Mesendoderm (in vitro differentiated cells): Measurements from ENCODE around the gene LRP8.

ENCODE experiments used
- DNase-seq: peaks from one replicate; pipeline ENCODE4 v3.0.0; 2013
- H2AK5ac ChIP-seq: 2 replicates; pipeline ENCODE4 v1.6.1; 2013; ENCODE audit warnings: low read length, inconsistent platforms
- H2BK120ac ChIP-seq: 2 replicates; pipeline ENCODE4 v1.6.1; 2013; ENCODE audit warnings: low read depth, mild to moderate bottlenecking, low read length, moderate library complexity, mixed read lengths
- H2BK15ac ChIP-seq: replicated peaks from 2 replicates; pipeline ENCODE4 v1.6.1; 2013; ENCODE audit warnings: low read depth, mild to moderate bottlenecking, moderate library complexity
- H2BK5ac ChIP-seq: 2 replicates; pipeline ENCODE4 v1.6.1; 2013; ENCODE audit warnings: low read length, inconsistent platforms
- H3K18ac ChIP-seq: 2 replicates; pipeline ENCODE4 v1.6.1; 2013; ENCODE audit warnings: mild to moderate bottlenecking, low read length, mixed read lengths
- H3K23ac ChIP-seq: one replicate; pipeline ENCODE4 v1.6.1; 2013; ENCODE audit warnings: low read length
- H3K27ac ChIP-seq: 2 replicates; pipeline ENCODE4 v1.5.1; 2013; ENCODE audit warnings: low read depth, mild to moderate bottlenecking, inconsistent platforms, low read length, moderate library complexity
- H3K27me3 ChIP-seq: 2 replicates; pipeline ENCODE4 v1.6.1; 2013; ENCODE audit warnings: low read length, control low read depth, mild to moderate bottlenecking, inconsistent platforms; ENCODE audit not compliant: insufficient read depth, poor library complexity
- H3K36me3 ChIP-seq: 2 replicates; pipeline ENCODE4 v1.6.1; 2013; ENCODE audit warnings: low read length, inconsistent platforms; ENCODE audit not compliant: control insufficient read depth, insufficient read depth
- H3K4ac ChIP-seq: one replicate; pipeline ENCODE4 v1.6.1; 2013; ENCODE audit warnings: low read depth, mild to moderate bottlenecking, low read length, moderate library complexity
- H3K4me1 ChIP-seq: 2 replicates; pipeline ENCODE4 v1.6.1; 2013; ENCODE audit warnings: low read depth, low read length, inconsistent platforms; ENCODE audit not compliant: control insufficient read depth
- H3K4me2 ChIP-seq: 2 replicates; pipeline ENCODE4 v1.6.1; 2013; ENCODE audit warnings: low read length
- H3K4me3 ChIP-seq: 2 replicates; pipeline ENCODE4 v1.5.1; 2013; ENCODE audit warnings: mild to moderate bottlenecking, low read length
- H3K56ac ChIP-seq: one replicate; pipeline ENCODE4 v1.6.1; 2013; ENCODE audit warnings: low read length
- H3K79me1 ChIP-seq: 2 replicates; pipeline ENCODE4 v1.6.1; 2013; ENCODE audit warnings: low read length, inconsistent platforms
- H3K79me2 ChIP-seq: 2 replicates; pipeline ENCODE4 v1.6.1; 2013; ENCODE audit warnings: mild to moderate bottlenecking, low read length; ENCODE audit not compliant: control insufficient read depth, insufficient read depth
- H3K9ac ChIP-seq: 2 replicates; pipeline ENCODE4 v1.6.1; 2013; ENCODE audit warnings: low read length, inconsistent platforms
- H4K5ac ChIP-seq: one replicate; pipeline ENCODE4 v1.6.1; 2013; ENCODE audit warnings: low read length
- H4K8ac ChIP-seq: one replicate; pipeline ENCODE4 v1.6.1; 2013; ENCODE audit warnings: low read depth, mild to moderate bottlenecking, control low read depth, low read length, moderate library complexity
- WGBS: extraction: QIAGEN DNeasy Blood & Tissue Kit; methylation state at CpG from one replicate; pipeline ENCODE4 v1.1.7; 2013; ENCODE audit warnings: low lambda C conversion rate, missing lambda C conversion rate; ENCODE audit not compliant: insufficient coverage; ENCODE audit errors: extremely low coverage; 5-methylcytosine and 5-hydroxymethylcytosine counted together

The LRP8 gene

DNA sequence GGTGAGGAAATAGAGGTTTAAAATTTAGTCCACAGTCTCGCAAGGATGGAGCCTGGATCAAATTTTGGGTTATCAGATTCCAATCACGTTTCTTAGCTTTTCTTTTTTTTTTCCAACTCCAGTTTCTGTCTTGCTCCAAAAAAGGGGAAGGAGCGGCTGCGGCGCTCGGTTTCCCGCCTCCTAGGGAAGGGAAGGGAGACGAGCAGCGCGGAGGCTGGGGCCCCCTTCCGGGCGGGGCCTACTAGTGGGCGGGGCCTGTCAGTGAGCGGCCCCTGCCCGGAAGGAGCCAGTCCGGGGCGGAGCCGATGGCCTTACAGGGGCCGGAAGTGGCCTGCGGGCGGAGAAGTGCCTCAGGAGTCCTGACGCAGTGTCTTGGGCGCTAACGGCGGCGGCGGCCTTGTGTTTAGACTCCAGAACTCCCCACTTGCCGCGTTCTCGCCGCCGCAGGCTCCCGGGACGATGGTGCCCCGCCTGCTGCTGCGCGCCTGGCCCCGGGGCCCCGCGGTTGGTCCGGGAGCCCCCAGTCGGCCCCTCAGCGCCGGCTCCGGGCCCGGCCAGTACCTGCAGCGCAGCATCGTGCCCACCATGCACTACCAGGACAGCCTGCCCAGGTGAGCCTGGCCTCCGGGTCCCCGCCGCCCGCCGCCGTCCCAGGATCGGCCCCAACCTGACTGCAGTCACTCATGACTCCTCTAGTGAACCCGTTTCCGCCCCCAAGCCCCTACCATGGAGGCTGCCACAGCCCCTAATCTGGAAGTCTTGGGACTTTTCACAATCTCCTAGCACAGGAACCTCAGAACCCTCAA is 131.2 kb downstream of the LRP8 start, which contains the start of gene CPT2:
CPT2 (plus strand) TSS at position 340 of the 806 bp plus-strand sequence; CDS start at position 460, 120 bp downstream.
- Histone ChIP-seq H3K79me2 (no peaks in the 10 kb centered on the region), H2BK15ac (no peak within 1 kb of the TSS), H3K36me3 (no peaks in the 10 kb centered on the region), H3K4ac (peak within 1 kb of the TSS; percentile 65), H2BK120ac (no peak within 1 kb of the TSS), H2BK5ac (no peak within 1 kb of the TSS), H4K8ac (peak within 1 kb of the TSS; percentile 100), H3K27ac (peak within 1 kb of the TSS; percentile 87), H3K9ac (peak within 1 kb of the TSS; percentile 92), H4K5ac (no peak within 1 kb of the TSS), H3K4me2 (peak within 1 kb of the TSS; percentile 67), H3K4me3 (peak within 1 kb of the TSS; percentile 50), H3K23ac (no peak within 1 kb of the TSS), H3K79me1 (no peaks in the 10 kb centered on the region), H3K27me3 (no peaks in the 10 kb centered on the region), H3K18ac (peak within 1 kb of the TSS; percentile 96), H3K56ac (peak within 1 kb of the TSS; percentile 91), H2AK5ac (no peak within 1 kb of the TSS), H3K4me1 (no peaks in the 10 kb centered on the region)
- DNase-seq, result peak; percentile 96
- no CpG with 5 or more reads among the region's 57 CpGs for WGBS

DNA sequence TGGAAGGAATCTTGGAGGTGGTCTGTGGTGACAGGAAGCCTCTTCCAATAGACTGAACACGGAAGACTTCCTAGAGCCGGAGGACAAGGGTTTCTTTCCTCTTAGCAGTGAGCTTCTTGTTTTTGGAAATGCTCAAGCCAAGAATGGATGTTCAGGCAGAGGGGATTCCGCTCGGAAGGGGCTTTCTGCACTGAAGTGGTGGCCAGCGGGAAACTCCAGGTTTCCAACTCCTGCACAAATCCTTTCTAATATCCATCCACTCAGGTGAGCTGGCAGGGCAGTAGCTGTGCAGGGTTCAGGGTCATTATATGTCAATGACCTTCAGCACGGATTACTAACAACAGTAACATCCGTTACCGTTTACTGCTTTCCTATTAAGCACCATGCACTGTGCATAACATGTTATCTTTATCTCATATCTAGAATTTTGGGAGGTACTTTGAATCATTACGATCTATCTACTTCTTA is 131.8 kb downstream of the LRP8 start:
- Histone ChIP-seq H3K79me1 (no peaks in the 10 kb centered on the region), H4K5ac (no peak overlapping the region), H3K9ac (peak overlapping the region; percentile 69), H3K56ac (peak overlapping the region; percentile 63), H4K8ac (no peak overlapping the region), H2AK5ac (no peak overlapping the region), H3K4ac (no peak overlapping the region), H3K4me3 (no peak overlapping the region), H2BK15ac (no peak overlapping the region), H3K23ac (no peak overlapping the region), H3K4me2 (peak overlapping the region; percentile 23), H3K4me1 (no peaks in the 10 kb centered on the region), H2BK5ac (no peak overlapping the region), H3K79me2 (no peaks in the 10 kb centered on the region), H3K36me3 (no peaks in the 10 kb centered on the region), H3K27ac (no peak overlapping the region), H2BK120ac (no peak overlapping the region), H3K27me3 (no peaks in the 10 kb centered on the region), H3K18ac (no peak overlapping the region)
- no CpG with 5 or more reads among the region's 9 CpGs for WGBS
- no peak for DNase-seq

DNA sequence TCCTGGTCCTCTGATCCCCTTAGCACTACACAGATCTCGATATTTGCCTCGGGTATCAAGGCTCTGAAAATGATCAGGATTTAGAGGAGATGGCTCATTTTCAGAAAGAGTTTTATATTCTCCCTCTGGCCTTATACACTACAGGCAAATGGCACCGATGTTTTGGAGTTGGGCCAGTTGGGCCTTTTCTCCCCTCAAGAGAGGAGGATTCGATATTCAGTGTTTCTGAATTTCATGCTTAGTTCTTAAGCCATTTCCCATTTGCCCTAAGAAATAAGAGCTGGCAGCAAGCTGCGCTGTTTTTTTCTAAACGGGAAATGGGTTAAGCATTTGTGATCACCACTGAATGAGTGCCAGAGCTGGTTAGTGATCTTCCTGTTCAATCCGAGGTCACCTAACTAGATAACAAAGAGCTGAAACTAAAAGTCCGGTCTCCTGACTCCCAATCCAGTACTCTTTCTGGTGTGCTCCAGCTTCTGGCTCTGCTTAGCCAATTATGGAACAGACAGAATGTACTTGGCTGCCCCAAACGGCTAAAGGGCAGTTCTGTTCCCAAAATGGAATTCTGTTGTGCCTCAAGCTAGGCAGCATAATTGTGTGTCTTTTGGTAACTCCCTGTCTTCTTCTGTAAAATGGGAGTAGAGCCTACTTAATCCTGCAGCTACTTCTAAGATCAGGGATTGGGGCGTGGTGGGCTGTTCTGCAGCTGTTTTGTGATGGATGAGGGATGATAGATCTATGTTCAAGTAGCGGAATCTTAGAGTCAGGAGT is 132.4 kb downstream of the LRP8 start:
- H3K18ac ChIP-seq, result no peak overlapping the region
- H2BK5ac ChIP-seq, result no peak overlapping the region
- no peaks in the 10 kb centered on the region for H3K36me3 ChIP-seq
- H3K27ac ChIP-seq, result no peak overlapping the region
- H3K23ac ChIP-seq, result no peak overlapping the region
- no peak overlapping the region for H3K4ac ChIP-seq
- no peak overlapping the region for H3K9ac ChIP-seq
- no peaks in the 10 kb centered on the region for H3K79me2 ChIP-seq
- no peak overlapping the region for H4K8ac ChIP-seq
- no peaks in the 10 kb centered on the region for H3K79me1 ChIP-seq
- no peaks in the 10 kb centered on the region for H3K27me3 ChIP-seq
- no peak overlapping the region for H2AK5ac ChIP-seq
- H3K56ac ChIP-seq, result no peak overlapping the region
- no peak overlapping the region for H3K4me3 ChIP-seq
- no peak overlapping the region for H2BK120ac ChIP-seq
- no CpG with 5 or more reads among the region's 11 CpGs for WGBS
- no peak overlapping the region for H4K5ac ChIP-seq
- DNase-seq, result no peak
- no peak overlapping the region for H2BK15ac ChIP-seq
- H3K4me1 ChIP-seq, result peaks cover 3% of the 10 kb centered on the region
- H3K4me2 ChIP-seq, result no peak overlapping the region
